B cell (primary cell): Measurements from ENCODE around the gene RASGEF1B. TPM values are rescaled to one million over a fixed set of nuclear protein-coding genes. Genes with fewer than 3 reads are reported as not detected.

ENCODE experiments used
- ATAC-seq: fragments of 200-7000 bp; cut with Tn5 transposase; one replicate; pipeline ENCODE4 v1.10.0; 2021; ENCODE audit warnings: low read depth, mild to moderate bottlenecking, moderate number of reproducible peaks, moderate library complexity
- CTCF ChIA-PET: fragments of 350-600 bp; sonication (Branson Sonifier 250); formaldehyde crosslinking; loops from one replicate; lab custom pipeline; 2021; ENCODE audit warnings: antibody characterized with exemption, inconsistent platforms; lab: Charles Lee
- POLR2A ChIA-PET: fragments of 350-600 bp; sonication (Branson Sonifier 250); formaldehyde crosslinking; loops from one replicate; lab custom pipeline; 2021; ENCODE audit warnings: antibody characterized with exemption; lab: Charles Lee
- DNase-seq: peaks from one replicate; pipeline ENCODE4 v3.0.0; 2013
- H2AFZ ChIP-seq: 2 replicates; pipeline ENCODE4 v1.6.1; 2012; ENCODE audit warnings: mild to moderate bottlenecking, low read depth, low read length; ENCODE audit not compliant: insufficient read depth, poor library complexity, severe bottlenecking
- H3K27ac ChIP-seq, 2 donors: 1 replicate in 1 of 2; 2 replicates in 1 of 2; pipeline ENCODE4 v1.5.1; 2012 to 2013; ENCODE audit warnings: low read length in 2 of 2, mild to moderate bottlenecking in 2 of 2, moderate library complexity in 1 of 2
- H3K27me3 ChIP-seq, 4 experiments: fragments of 200-600 bp in 1 of 4; sonication (generic) in 1 of 4; replicated peaks in 1 of 4; 1 replicate in 2 of 4; 2 replicates in 2 of 4; pipeline versions ENCODE4 v1.6.1 to v1.7.0; 2013 to 2016; ENCODE audit warnings: low read length in 3 of 4, mild to moderate bottlenecking in 2 of 4, mixed read lengths in 1 of 4, moderate library complexity in 1 of 4; ENCODE audit not compliant: insufficient read depth in 4 of 4, control insufficient read depth in 3 of 4; ENCODE audit errors: control extremely low read depth in 1 of 4
- H3K36me3 ChIP-seq, 2 experiments: replicated peaks in 1 of 2; 1 replicate in 1 of 2; 2 replicates in 1 of 2; pipeline versions ENCODE4 v1.6.1 to v1.7.1; 2013; ENCODE audit warnings: low read length in 1 of 2; ENCODE audit not compliant: insufficient read depth in 2 of 2, control insufficient read depth in 1 of 2; ENCODE audit errors: control extremely low read depth in 1 of 2, extremely low read depth in 1 of 2
- H3K4me1 ChIP-seq, 2 donors: fragments of 200-600 bp in 1 of 2; sonication (generic) in 1 of 2; 1 replicate in 1 of 2; 2 replicates in 1 of 2; pipeline versions ENCODE4 v1.5.1 to v1.6.1; 2013 to 2017; ENCODE audit warnings: low read length in 2 of 2; ENCODE audit not compliant: control insufficient read depth in 2 of 2, insufficient read depth in 2 of 2
- H3K4me2 ChIP-seq: replicated peaks from 2 replicates; pipeline ENCODE3; 2012; ENCODE audit warnings: mild to moderate bottlenecking, low read depth, low read length; ENCODE audit not compliant: poor library complexity, severe bottlenecking
- H3K4me3 ChIP-seq, 5 experiments: fragments of 200-600 bp in 1 of 5; sonication (generic) in 1 of 5; 1 replicate in 3 of 5; 2 replicates in 2 of 5; pipeline versions ENCODE4 v1.5.1 to v1.7.0; 2011 to 2016; ENCODE audit warnings: low read length in 4 of 5, mild to moderate bottlenecking in 4 of 5, low read depth in 2 of 5, control low read depth in 1 of 5, moderate library complexity in 1 of 5; ENCODE audit not compliant: insufficient read depth in 1 of 5; ENCODE audit errors: control extremely low read depth in 1 of 5, extremely low read depth in 1 of 5
- H3K79me2 ChIP-seq: fragments of 200-600 bp; sonication (generic); one replicate; pipeline ENCODE4 v1.6.0; 2016; ENCODE audit warnings: low read length; ENCODE audit not compliant: control insufficient read depth, insufficient read depth
- H3K9ac ChIP-seq: fragments of 200-600 bp; sonication (generic); 2 replicates; pipeline ENCODE4 v1.6.1; 2017; ENCODE audit warnings: mild to moderate bottlenecking, low read length, moderate library complexity
- H3K9me3 ChIP-seq, 3 donors: one replicate each; pipeline versions ENCODE4 v1.6.1 to v1.7.1; 2013; ENCODE audit warnings: low read length in 2 of 3; ENCODE audit not compliant: control insufficient read depth in 2 of 3, insufficient read depth in 1 of 3; ENCODE audit errors: control extremely low read depth in 1 of 3
- H4K20me1 ChIP-seq: 2 replicates; pipeline ENCODE4 v1.6.0; 2012; ENCODE audit warnings: mild to moderate bottlenecking, low read length; ENCODE audit not compliant: insufficient read depth, control insufficient read depth, poor library complexity, severe bottlenecking
- H3K27ac Mint-ChIP-seq: one replicate; pipeline ENCODE4 v1.8.0; 2021; ENCODE audit warnings: mixed read lengths
- H3K27me3 Mint-ChIP-seq: one replicate; pipeline ENCODE4 v1.8.0; 2021; ENCODE audit warnings: mixed read lengths
- H3K4me1 Mint-ChIP-seq: one replicate; pipeline ENCODE4 v1.8.0; 2021; ENCODE audit warnings: mixed read lengths
- H3K4me3 Mint-ChIP-seq: one replicate; pipeline ENCODE4 v1.8.0; 2021; ENCODE audit warnings: mixed read lengths
- H3K9me3 Mint-ChIP-seq: one replicate; pipeline ENCODE4 v1.8.0; 2022; ENCODE audit warnings: mixed read lengths; ENCODE audit not compliant: insufficient read depth
- CTCF ChIP-seq: fragments of 200-600 bp; IDR thresholded peaks from one replicate; pipeline ENCODE4 v1.8.0; 2022; ENCODE audit warnings: antibody characterized with exemption, mild to moderate bottlenecking
- EZH2 ChIP-seq: IDR thresholded peaks from 2 replicates; pipeline ENCODE4 v1.6.1; 2012; ENCODE audit warnings: borderline replicate concordance, low read depth, mild to moderate bottlenecking, moderate library complexity, low read length; ENCODE audit not compliant: insufficient read depth, poor library complexity, severe bottlenecking
- WGBS: methylation state at CpG from one replicate; pipeline ENCODE4 v1.1.5; 2013; ENCODE audit warnings: missing lambda C conversion rate; ENCODE audit not compliant: insufficient coverage; 5-methylcytosine and 5-hydroxymethylcytosine counted together
- intact Hi-C: fragments of 100-400 bp; cut with micrococcal nuclease; formaldehyde crosslinking; loops from one replicate; pipeline ENCODE4 v1.10.0; 2022
- polyA plus RNA-seq: library from polyadenylated mRNA; depleted of rRNA; stranded (reverse); fragments of >200 nt; gene quantifications from 2 replicates; pipeline ENCODE4 v1.2.3, GENCODE V29; 2012
- total RNA-seq, 2 donors: library from RNA; stranded (reverse); fragments of 120-200 nt in 1 of 2; gene quantifications; 1 replicate in 1 of 2; 2 replicates in 1 of 2; pipeline versions ENCODE4 v1.2.3 to v1.2.4, GENCODE V29; 2013 to 2022

The RASGEF1B gene
- total and polyA plus RNA-seq, 2 donors (not counting 1 experiment from before 2014, with no cell fraction given) = 20.4 to 130 TPM

GRCh38 chr4:81492606-81493230 lies 21.0 kb upstream of the RASGEF1B start:
- Mint-ChIP-seq H3K4me1 (peaks cover 50% of the 10 kb centered on the region), H3K27me3 (no peaks in the 10 kb centered on the region), H3K9me3 (peaks cover 3% of the 10 kb centered on the region), H3K27ac (peak overlapping the region; percentile 84), H3K4me3 (peak overlapping the region; percentile 23)
- ChIA-PET POLR2A (interaction anchor here (0.7 to 1.5 kb wide), 2 partner anchors 21 to 117 kb away, joined by 4 to 7 read pairs; partner anchors contain the start of gene RASGEF1B), CTCF (interaction anchor here (0.7 to 1.7 kb wide), 5 partner anchors 9 to 21 kb away, joined by 3 to 16 read pairs (median 3); partner anchors contain the start of gene RASGEF1B)
- no peak for ATAC-seq
- H3K27ac ChIP-seq = peak overlapping the region; percentile 70 to 80
- peaks cover 43 to 54% of the 10 kb centered on the region in 2 donors for H3K4me1 ChIP-seq
- intact Hi-C loops = loop anchor here (1.0 to 5.0 kb wide), 5 partner anchors 13 to 143 kb away; no protein-coding TSS in a partner anchor
- no peaks in the 10 kb centered on the region for H3K36me3 ChIP-seq
- H3K79me2 ChIP-seq = no peaks in the 10 kb centered on the region
- no peak for DNase-seq
- no CpG with 5 or more reads among the region's 1 CpG for WGBS
- H2AFZ ChIP-seq = no peak overlapping the region
- H3K9ac ChIP-seq = no peak overlapping the region
- H3K27me3 ChIP-seq = no peaks in the 10 kb centered on the region
- H3K4me2 ChIP-seq = peak overlapping the region; percentile 52
- peak overlapping the region in 1 of 5 experiments; percentile 26 for H3K4me3 ChIP-seq
- TF ChIP-seq CTCF (no peak), EZH2 (no peak)
- H4K20me1 ChIP-seq = no peaks in the 10 kb centered on the region
- H3K9me3 ChIP-seq = peaks cover 0 to 5% (median under 1%) of the 10 kb centered on the region in 3 donors

- WGBS = no CpG with 5 or more reads among the region's 1 CpG
- H3K9me3 Mint-ChIP-seq = peaks cover 3% of the 10 kb centered on the region
- H3K36me3 ChIP-seq = no peaks in the 10 kb centered on the region
- peak; percentile 85 for DNase-seq
- H3K4me3 Mint-ChIP-seq = peak overlapping the region; percentile 63
- H3K79me2 ChIP-seq = no peaks in the 10 kb centered on the region
- H4K20me1 ChIP-seq = no peaks in the 10 kb centered on the region
- H3K4me2 ChIP-seq = peak overlapping the region; percentile 52
- H3K9me3 ChIP-seq = peaks cover 0 to 5% (median 1%) of the 10 kb centered on the region in 3 donors
- ATAC-seq = peak; percentile 66
- peak overlapping the region in 1 of 5 experiments; percentile 26 for H3K4me3 ChIP-seq
- H3K27me3 Mint-ChIP-seq = no peaks in the 10 kb centered on the region
- no peak overlapping the region for H2AFZ ChIP-seq
- H3K27ac ChIP-seq = peak overlapping the region; percentile 70 to 80
- peak overlapping the region; percentile 89 for H3K27ac Mint-ChIP-seq
- intact Hi-C loops = loop anchor here (1.0 to 5.0 kb wide), 5 partner anchors 13 to 143 kb away; no protein-coding TSS in a partner anchor
- ChIA-PET POLR2A (interaction anchor here (1.5 kb wide), 1 partner anchor 20 kb away, joined by 7 read pairs; the partner anchor contains the start of gene RASGEF1B), CTCF (interaction anchor here (0.7 to 1.7 kb wide), 3 partner anchors 10 to 20 kb away, joined by 3 to 16 read pairs (median 4); partner anchors contain the start of gene RASGEF1B)
- no peaks in the 10 kb centered on the region for H3K27me3 ChIP-seq
- H3K9ac ChIP-seq = peak overlapping the region; percentile 8
- peaks cover 50% of the 10 kb centered on the region for H3K4me1 Mint-ChIP-seq
- H3K4me1 ChIP-seq = peaks cover 43 to 54% of the 10 kb centered on the region in 2 donors
- TF ChIP-seq EZH2 = no peak
- no peak for TF ChIP-seq CTCF
Measured at GRCh38 chr4:81491943-81492342, 20.2 kb upstream of the RASGEF1B start.
